Hepatocyte (in vitro differentiated cells): ENCODE data around the gene WNT3A.

Source experiments
- CTCF ChIP-seq: fragments of 200-600 bp; sonication (generic); IDR thresholded peaks from 2 replicates; pipeline ENCODE4 v1.5.1; 2016; ENCODE audit warnings: antibody characterized with exemption, mild to moderate bottlenecking; ENCODE audit not compliant: poor library complexity
- EZH2 ChIP-seq: fragments of 200-600 bp; sonication (generic); IDR thresholded peaks from 2 replicates; pipeline ENCODE4 v1.6.1; 2016; ENCODE audit warnings: antibody characterized with exemption, mild to moderate bottlenecking, borderline replicate concordance
- EZH2phosphoT487 ChIP-seq: fragments of 200-600 bp; sonication (generic); IDR thresholded peaks from one replicate; pipeline ENCODE4 v1.6.1; 2018; ENCODE audit warnings: antibody characterized with exemption, mild to moderate bottlenecking, low read depth, moderate library complexity; ENCODE audit not compliant: unreplicated experiment, severe bottlenecking

DNA sequence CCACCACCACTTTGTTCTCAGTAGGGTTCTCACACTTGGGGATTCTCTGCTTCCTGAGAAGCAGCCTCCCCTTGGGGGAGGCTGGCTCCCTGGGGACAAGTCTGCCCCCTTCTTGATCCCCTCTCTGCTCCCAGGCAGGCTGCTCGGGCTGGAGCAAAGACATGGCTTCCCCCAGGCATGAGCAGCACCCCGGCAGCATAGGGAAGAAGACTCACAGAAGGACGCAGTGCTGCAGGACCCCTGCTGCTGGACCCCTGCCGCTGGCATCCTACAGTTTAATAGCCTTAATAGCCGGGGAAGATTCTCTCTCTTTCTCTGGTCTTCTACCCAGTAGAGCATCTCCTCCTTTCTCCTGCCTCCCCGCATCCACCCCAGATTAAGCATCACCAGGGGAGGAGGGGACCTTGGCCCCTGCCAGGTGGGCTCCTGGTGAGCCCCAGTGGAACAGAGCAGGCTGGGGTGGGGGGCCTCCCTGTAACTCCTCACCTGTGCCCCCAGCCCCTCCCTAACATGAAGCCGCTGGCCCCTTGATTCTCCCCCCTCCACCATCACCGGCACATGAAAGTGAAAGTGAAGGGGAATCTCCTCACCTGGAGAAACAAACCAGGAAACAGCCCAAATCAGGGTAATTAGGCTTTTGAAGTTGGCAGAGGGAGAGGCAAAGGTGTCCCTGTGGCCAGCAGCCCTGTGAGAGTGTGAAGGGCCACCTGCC is 2.5 kb downstream of the WNT3A start:
- TF ChIP-seq EZH2phosphoT487 (no peak), EZH2 (no peak), CTCF (no peak)
